ENCODE data around the gene TMEM150A.

The TMEM150A gene, protein sequence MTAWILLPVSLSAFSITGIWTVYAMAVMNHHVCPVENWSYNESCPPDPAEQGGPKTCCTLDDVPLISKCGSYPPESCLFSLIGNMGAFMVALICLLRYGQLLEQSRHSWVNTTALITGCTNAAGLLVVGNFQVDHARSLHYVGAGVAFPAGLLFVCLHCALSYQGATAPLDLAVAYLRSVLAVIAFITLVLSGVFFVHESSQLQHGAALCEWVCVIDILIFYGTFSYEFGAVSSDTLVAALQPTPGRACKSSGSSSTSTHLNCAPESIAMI

DNA sequence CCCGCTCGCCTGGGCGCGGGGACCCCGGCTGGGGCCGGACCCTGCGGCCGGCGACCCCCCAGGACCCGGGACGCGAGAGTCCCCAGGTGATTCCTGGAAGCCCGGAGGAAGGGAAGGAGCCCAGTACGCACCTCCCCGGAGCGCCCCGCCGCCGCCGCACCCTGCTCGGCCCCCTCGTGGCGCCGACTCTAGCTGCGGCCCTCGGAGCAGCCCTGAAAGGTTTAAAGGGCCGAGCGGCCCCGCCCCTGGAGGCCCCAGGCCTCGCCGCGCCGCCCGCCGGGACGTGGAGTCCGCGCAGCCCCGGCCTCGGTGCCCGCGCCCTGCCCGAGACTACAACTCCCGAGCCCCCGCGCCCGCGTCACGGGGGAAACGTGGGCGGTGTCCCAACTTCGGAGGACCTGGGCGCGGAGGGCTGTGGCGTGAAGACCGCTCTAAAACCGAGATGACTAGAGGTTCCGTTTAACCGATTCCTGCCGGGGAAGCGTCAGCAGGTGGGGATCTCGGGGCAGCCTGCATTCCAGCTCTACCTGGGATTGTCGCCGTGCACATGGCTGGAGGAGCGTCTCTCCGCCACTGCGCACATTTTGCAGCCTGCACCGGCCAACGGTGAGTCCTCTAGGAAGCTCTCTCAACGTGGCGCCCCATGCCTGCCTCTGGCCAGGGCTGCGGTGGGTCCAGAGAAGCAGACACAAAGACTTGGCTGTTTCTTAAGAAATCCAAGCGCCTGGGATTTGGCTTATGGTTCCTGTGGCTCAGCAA is at the start of gene TMEM150A:
Gene TMEM150A (minus strand): TSS at position 223 of the 759 bp plus-strand sequence. CDS start 750 bp downstream, outside the sequence.
- TF ChIP-seq, protein P1, sequence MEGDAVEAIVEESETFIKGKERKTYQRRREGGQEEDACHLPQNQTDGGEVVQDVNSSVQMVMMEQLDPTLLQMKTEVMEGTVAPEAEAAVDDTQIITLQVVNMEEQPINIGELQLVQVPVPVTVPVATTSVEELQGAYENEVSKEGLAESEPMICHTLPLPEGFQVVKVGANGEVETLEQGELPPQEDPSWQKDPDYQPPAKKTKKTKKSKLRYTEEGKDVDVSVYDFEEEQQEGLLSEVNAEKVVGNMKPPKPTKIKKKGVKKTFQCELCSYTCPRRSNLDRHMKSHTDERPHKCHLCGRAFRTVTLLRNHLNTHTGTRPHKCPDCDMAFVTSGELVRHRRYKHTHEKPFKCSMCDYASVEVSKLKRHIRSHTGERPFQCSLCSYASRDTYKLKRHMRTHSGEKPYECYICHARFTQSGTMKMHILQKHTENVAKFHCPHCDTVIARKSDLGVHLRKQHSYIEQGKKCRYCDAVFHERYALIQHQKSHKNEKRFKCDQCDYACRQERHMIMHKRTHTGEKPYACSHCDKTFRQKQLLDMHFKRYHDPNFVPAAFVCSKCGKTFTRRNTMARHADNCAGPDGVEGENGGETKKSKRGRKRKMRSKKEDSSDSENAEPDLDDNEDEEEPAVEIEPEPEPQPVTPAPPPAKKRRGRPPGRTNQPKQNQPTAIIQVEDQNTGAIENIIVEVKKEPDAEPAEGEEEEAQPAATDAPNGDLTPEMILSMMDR (IDR thresholded peaks at IDR 0.05; ENCODE audit: extremely low read depth, missing control alignments): no peak
- peak; percentile 96 for DNase-seq (ENCODE audit: low spot score)

DNA sequence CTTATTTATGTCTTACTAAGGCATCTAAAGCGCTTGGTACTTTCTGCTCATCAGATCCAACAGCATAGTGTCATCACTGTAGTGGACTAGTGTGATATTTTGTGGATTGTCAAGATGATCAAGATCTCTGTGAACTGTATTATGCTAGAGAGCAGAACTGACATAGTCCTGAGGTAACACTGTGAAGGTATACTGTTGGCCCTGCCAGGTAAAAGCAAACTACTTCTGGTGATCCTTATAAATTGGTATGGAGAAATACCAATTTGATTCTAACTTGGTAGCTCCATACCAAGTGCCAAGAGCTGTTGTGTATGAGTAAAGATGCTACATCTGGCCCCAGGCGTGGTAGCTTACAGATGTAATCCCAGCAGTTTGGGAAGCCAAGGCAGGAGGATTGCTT is 49.6 kb upstream of the TMEM150A start:
- TF ChIP-seq, protein P1 (IDR thresholded peaks at IDR 0.05; ENCODE audit: extremely low read depth, missing control alignments): no peak
- no peak for DNase-seq (ENCODE audit: low spot score)

DNA sequence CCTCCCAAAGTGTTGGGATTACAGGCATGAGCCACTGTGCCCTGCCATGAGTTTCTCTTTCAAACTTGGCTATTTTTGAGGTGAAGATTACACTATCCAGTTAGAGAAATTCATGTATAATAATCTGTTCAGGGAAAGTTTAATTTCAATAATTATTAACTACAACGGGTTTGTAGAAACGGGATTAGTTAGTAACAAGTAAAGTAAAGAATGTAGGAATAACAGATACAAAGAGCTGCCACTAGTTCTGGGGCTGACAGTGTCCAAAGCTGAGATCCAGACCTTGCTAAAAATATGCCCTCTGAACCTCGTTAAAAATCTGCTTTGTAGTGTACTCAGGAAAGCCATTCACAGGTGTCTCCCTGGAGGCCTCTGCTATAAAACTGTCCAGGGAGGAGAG is 48.6 kb upstream of the TMEM150A start:
- TF ChIP-seq, protein P1 (IDR thresholded peaks at IDR 0.05; ENCODE audit: extremely low read depth, missing control alignments): no peak
- no peak for DNase-seq (ENCODE audit: low spot score)

DNA sequence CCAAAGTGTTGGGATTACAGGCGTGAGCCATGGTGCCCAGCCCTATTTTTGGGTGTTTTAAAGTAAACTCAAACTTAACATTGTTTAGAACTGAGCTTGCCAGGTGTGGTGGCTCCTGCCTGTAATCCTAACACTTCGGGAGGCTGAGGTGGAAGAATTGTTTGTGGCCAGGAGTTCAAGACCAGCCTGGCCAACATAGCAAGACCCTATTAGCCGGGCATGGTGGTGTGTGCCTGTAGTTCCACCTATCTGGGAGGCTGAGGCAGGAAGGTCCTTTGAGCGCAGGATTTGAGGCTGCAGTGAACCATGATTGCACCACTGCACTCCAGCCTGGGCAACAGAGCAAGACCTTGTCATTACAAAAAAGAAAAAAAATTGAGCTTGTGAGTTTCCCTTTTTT is 48.0 kb upstream of the TMEM150A start:
- TF ChIP-seq, protein P1 (IDR thresholded peaks at IDR 0.05; ENCODE audit: extremely low read depth, missing control alignments): no peak
- DNase-seq (ENCODE audit: low spot score): no peak

DNA sequence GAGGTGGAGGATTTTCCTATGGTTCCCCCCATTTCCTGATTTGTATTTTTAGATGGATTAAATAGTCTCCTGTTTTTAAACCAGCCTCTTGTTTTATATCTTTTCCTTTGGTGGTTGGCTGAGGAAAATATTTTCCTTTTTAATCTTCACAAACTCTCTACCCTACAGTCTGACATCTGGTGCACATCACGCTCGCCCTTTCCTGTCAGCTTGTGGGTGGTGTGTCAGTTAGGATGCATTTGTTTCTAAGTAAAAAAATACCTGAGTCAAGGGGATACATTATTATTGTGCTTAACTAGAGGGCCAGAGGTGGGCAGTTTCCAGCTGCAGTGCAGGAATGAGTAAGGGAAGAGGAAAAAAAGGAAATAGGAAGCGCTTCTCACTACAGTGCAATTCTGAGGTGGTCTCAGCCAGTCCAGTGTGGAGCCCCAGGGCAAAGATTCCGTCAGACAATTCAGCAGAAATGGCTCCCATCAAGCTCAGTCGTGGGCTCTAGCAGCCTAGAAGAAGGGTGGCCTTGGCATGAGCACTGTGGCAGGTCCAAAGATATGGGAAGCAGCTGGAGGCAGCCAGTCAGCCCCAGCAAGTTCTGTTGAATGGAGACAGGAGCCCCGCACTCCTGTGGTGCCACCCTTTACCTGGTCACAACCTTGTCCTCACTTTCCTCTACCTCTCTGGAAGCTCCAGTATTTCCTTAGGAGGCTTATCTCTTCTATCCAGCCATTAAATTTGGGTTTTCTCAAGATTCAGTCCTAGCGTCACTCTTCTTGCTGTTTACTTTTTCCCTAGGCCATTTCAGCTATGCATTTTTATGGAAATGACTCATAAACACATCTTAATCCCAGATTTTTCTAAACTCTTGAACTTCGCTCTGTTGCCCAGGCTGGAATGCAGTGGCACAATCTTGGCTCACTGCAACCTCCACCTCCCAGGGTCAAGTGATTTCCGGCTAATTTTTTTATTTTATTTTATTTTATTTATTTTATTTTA is 47.0 kb upstream of the TMEM150A start:
- DNase-seq (ENCODE audit: low spot score): no peak
- TF ChIP-seq, protein P1 (IDR thresholded peaks at IDR 0.05; ENCODE audit: extremely low read depth, missing control alignments): no peak

DNA sequence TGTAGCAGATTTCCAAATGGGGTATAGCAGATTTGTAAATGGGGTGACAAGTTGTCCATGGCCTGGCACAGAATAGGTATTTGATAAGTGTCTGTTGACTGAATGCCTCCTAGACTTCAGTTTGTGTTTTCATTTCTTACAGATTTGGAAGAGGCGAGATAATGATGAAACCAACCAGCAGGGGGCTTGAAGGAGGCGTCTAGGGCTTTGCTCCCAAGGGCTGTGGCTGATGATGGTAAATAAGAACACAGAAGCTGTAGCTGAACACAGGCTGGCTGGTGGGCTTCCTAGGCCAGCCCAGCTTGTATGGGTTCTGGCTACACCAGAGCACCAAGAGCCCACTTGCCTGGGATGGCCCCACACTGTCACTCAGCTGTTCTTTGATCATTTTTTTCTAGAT is 46.1 kb upstream of the TMEM150A start:
- TF ChIP-seq, protein P1 (IDR thresholded peaks at IDR 0.05; ENCODE audit: extremely low read depth, missing control alignments): no peak
- no peak for DNase-seq (ENCODE audit: low spot score)
